Mesenchymal stem cell (in vitro differentiated cells and primary cell): Measurements from ENCODE around the gene FXYD5.

Source experiments
- DNase-seq: peaks from one replicate; pipeline ENCODE4 v3.0.0-alpha.2; 2013
- H2AFZ ChIP-seq: one replicate; pipeline ENCODE4 v1.6.1; 2013; ENCODE audit warnings: low read depth, mild to moderate bottlenecking, control low read depth, inconsistent platforms, low read length, moderate library complexity
- H2AK5ac ChIP-seq: 2 replicates; pipeline ENCODE4 v1.6.1; 2013; ENCODE audit warnings: low read length, moderate library complexity, mild to moderate bottlenecking, inconsistent platforms; ENCODE audit not compliant: severe bottlenecking
- H2BK120ac ChIP-seq: one replicate; pipeline ENCODE4 v1.6.1; 2013; ENCODE audit warnings: low read depth, mild to moderate bottlenecking, inconsistent platforms, low read length, moderate library complexity
- H2BK12ac ChIP-seq, 2 experiments: one replicate each; pipeline ENCODE4 v1.6.1; 2013; ENCODE audit warnings: inconsistent platforms in 2 of 2, low read length in 2 of 2, mild to moderate bottlenecking in 2 of 2, moderate library complexity in 2 of 2, control low read depth in 1 of 2
- H2BK15ac ChIP-seq: one replicate; pipeline ENCODE4 v1.6.1; 2013; ENCODE audit warnings: mild to moderate bottlenecking, low read depth, inconsistent platforms; ENCODE audit not compliant: poor library complexity, severe bottlenecking
- H2BK5ac ChIP-seq: 2 replicates; pipeline ENCODE4 v1.6.1; 2013; ENCODE audit warnings: low read depth, mild to moderate bottlenecking, low read length, control low read depth, inconsistent platforms; ENCODE audit not compliant: poor library complexity, severe bottlenecking
- H3K14ac ChIP-seq, 2 experiments: one replicate each; pipeline ENCODE4 v1.6.1; 2013; ENCODE audit warnings: inconsistent platforms in 2 of 2, low read length in 2 of 2, control low read depth in 1 of 2, mild to moderate bottlenecking in 1 of 2, moderate library complexity in 1 of 2
- H3K18ac ChIP-seq, 2 experiments: one replicate each; pipeline ENCODE4 v1.6.1; 2013; ENCODE audit warnings: inconsistent platforms in 2 of 2, low read length in 2 of 2, control low read depth in 1 of 2, low read depth in 1 of 2, mild to moderate bottlenecking in 1 of 2
- H3K23ac ChIP-seq, 2 experiments: one replicate each; pipeline ENCODE4 v1.6.1; 2013; ENCODE audit warnings: inconsistent platforms in 2 of 2, low read length in 2 of 2, mild to moderate bottlenecking in 2 of 2, moderate library complexity in 2 of 2, control low read depth in 1 of 2
- H3K27ac ChIP-seq: 2 replicates; pipeline ENCODE4 v1.5.1; 2013; ENCODE audit warnings: mild to moderate bottlenecking, moderate library complexity, low read length, control low read depth, inconsistent platforms; ENCODE audit not compliant: poor library complexity, severe bottlenecking
- H3K27me3 ChIP-seq, 2 experiments: 2 replicates each; pipeline versions ENCODE4 v1.6.1 to v1.7.0; 2013; ENCODE audit warnings: low read length in 2 of 2, mild to moderate bottlenecking in 2 of 2, moderate library complexity in 2 of 2, control low read depth in 1 of 2, inconsistent platforms in 1 of 2; ENCODE audit not compliant: control insufficient read depth in 1 of 2, insufficient read depth in 1 of 2
- H3K36me3 ChIP-seq, 2 experiments: 2 replicates each; pipeline versions ENCODE4 v1.6.1 to v1.7.0; 2013; ENCODE audit warnings: low read length in 2 of 2, control low read depth in 1 of 2, inconsistent platforms in 1 of 2, low read depth in 1 of 2, mild to moderate bottlenecking in 1 of 2; ENCODE audit not compliant: insufficient read depth in 2 of 2, control insufficient read depth in 1 of 2
- H3K4ac ChIP-seq, 2 experiments: one replicate each; pipeline ENCODE4 v1.6.1; 2013; ENCODE audit warnings: inconsistent platforms in 2 of 2, low read length in 2 of 2, mild to moderate bottlenecking in 2 of 2, moderate library complexity in 2 of 2, control low read depth in 1 of 2, low read depth in 1 of 2
- H3K4me1 ChIP-seq: 2 replicates; pipeline ENCODE4 v1.6.1; 2013; ENCODE audit warnings: low read depth, low read length, control low read depth; ENCODE audit not compliant: control insufficient read depth, insufficient read depth
- H3K4me2 ChIP-seq: 2 replicates; pipeline ENCODE4 v1.6.1; 2013; ENCODE audit warnings: low read length, mild to moderate bottlenecking, inconsistent platforms; ENCODE audit not compliant: poor library complexity, severe bottlenecking
- H3K4me3 ChIP-seq, 2 experiments: 2 replicates each; pipeline versions ENCODE4 v1.5.1 to v1.7.0; 2013; ENCODE audit warnings: low read length in 2 of 2, mild to moderate bottlenecking in 2 of 2, control low read depth in 1 of 2, low read depth in 1 of 2; ENCODE audit not compliant: insufficient read depth in 1 of 2
- H3K79me1 ChIP-seq: replicated peaks from 2 replicates; pipeline ENCODE4 v1.6.1; 2013; ENCODE audit warnings: mild to moderate bottlenecking, control low read depth, low read length, inconsistent platforms; ENCODE audit not compliant: poor library complexity, severe bottlenecking
- H3K9ac ChIP-seq: 2 replicates; pipeline ENCODE4 v1.7.0; 2013; ENCODE audit warnings: mild to moderate bottlenecking, low read length, moderate library complexity
- H3K9me3 ChIP-seq: 2 replicates; pipeline ENCODE4 v1.7.0; 2013; ENCODE audit warnings: mild to moderate bottlenecking, low read length; ENCODE audit not compliant: control insufficient read depth
- H4K8ac ChIP-seq: one replicate; pipeline ENCODE4 v1.6.1; 2013; ENCODE audit warnings: inconsistent platforms, mild to moderate bottlenecking, low read length, moderate library complexity
- H4K91ac ChIP-seq: one replicate; pipeline ENCODE4 v1.6.1; 2013; ENCODE audit warnings: mild to moderate bottlenecking, low read length, inconsistent platforms
- WGBS: methylation state at CpG from one replicate; pipeline ENCODE4 v1.1.7; 2013; ENCODE audit warnings: mixed read lengths; 5-methylcytosine and 5-hydroxymethylcytosine counted together

The FXYD5 gene

GRCh38 chr19:35116072-35116801, 38.3 kb upstream of the FXYD5 start:
- H3K27ac ChIP-seq = no peak overlapping the region
- no peak overlapping the region for H2AK5ac ChIP-seq
- H3K27me3 ChIP-seq = peaks cover 6 to 24% of the 10 kb centered on the region in 2 experiments
- H2BK12ac ChIP-seq = no peak overlapping the region
- no peak overlapping the region for H4K91ac ChIP-seq
- H3K4me1 ChIP-seq = no peaks in the 10 kb centered on the region
- no peak overlapping the region for H3K4ac ChIP-seq
- H3K9me3 ChIP-seq = no peaks in the 10 kb centered on the region
- H2BK120ac ChIP-seq = no peak overlapping the region
- no peak overlapping the region for H2BK5ac ChIP-seq
- no peak overlapping the region for H2AFZ ChIP-seq
- no peak overlapping the region for H3K4me3 ChIP-seq
- H3K14ac ChIP-seq = no peak overlapping the region
- H3K9ac ChIP-seq = no peak overlapping the region
- no peak overlapping the region for H3K4me2 ChIP-seq
- WGBS = 77% methylated on average over 12 of the region's 13 CpGs
- no peak for DNase-seq
- no peaks in the 10 kb centered on the region for H3K36me3 ChIP-seq
- no peaks in the 10 kb centered on the region for H3K79me1 ChIP-seq
- H3K23ac ChIP-seq = no peak overlapping the region
- no peak overlapping the region for H2BK15ac ChIP-seq
- H4K8ac ChIP-seq = no peak overlapping the region
- no peak overlapping the region for H3K18ac ChIP-seq

DNA sequence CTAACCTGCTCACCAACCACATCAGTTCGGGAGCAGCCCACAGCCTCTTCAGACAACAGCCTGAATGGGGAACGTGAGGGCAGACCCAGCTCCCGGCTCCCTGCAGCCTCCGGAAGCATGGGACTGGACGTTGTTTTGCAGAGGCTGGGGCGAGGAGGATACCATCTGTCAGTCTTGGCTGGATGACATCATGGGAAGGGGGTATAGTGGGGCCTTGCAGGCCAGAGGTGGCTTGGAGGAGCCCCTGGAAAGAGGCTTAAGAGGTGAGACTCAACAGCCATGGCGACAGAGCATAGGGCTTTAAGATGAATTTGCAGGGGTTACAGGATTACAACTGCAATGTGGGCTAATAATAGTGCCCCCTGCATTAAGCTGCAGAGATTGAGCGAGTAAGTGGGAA, 37.4 kb upstream of the FXYD5 start:
- Histone ChIP-seq H3K14ac (no peak overlapping the region), H2BK120ac (no peak overlapping the region), H2AK5ac (no peak overlapping the region), H3K27ac (no peak overlapping the region), H3K27me3 (peaks cover 6 to 24% of the 10 kb centered on the region in 2 experiments), H3K79me1 (no peaks in the 10 kb centered on the region), H3K4me1 (no peaks in the 10 kb centered on the region), H3K4me3 (no peak overlapping the region), H3K4me2 (no peak overlapping the region), H4K91ac (no peak overlapping the region), H2BK5ac (no peak overlapping the region), H2AFZ (no peak overlapping the region), H2BK12ac (no peak overlapping the region), H3K4ac (no peak overlapping the region), H3K36me3 (no peaks in the 10 kb centered on the region), H3K9me3 (no peaks in the 10 kb centered on the region), H3K9ac (no peak overlapping the region), H3K18ac (no peak overlapping the region), H3K23ac (no peak overlapping the region), H2BK15ac (no peak overlapping the region), H4K8ac (no peak overlapping the region)
- 72% methylated on average over 8 of the region's 8 CpGs for WGBS
- DNase-seq = no peak

- Histone ChIP-seq H2AK5ac (no peak overlapping the region), H3K27me3 (peaks cover 6 to 24% of the 10 kb centered on the region in 2 experiments), H3K14ac (no peak overlapping the region), H3K4me2 (no peak overlapping the region), H3K9ac (no peak overlapping the region), H3K23ac (no peak overlapping the region), H2BK12ac (no peak overlapping the region), H4K91ac (no peak overlapping the region), H4K8ac (no peak overlapping the region), H3K4ac (no peak overlapping the region), H2BK5ac (no peak overlapping the region), H3K18ac (no peak overlapping the region), H3K27ac (no peak overlapping the region), H2BK120ac (no peak overlapping the region), H3K36me3 (no peaks in the 10 kb centered on the region), H2AFZ (no peak overlapping the region), H3K4me1 (peaks cover 2% of the 10 kb centered on the region), H3K4me3 (no peak overlapping the region), H3K79me1 (no peaks in the 10 kb centered on the region), H2BK15ac (no peak overlapping the region), H3K9me3 (no peaks in the 10 kb centered on the region)
- no peak for DNase-seq
- whole genome bisulfite sequencing = 83% methylated on average over 11 of the region's 11 CpGs
These were observed 36.7 kb upstream of the FXYD5 start for GRCh38 chr19:35117799-35118198.

GRCh38 chr19:35118268-35119020, 36.1 kb upstream of the FXYD5 start:
- Histone ChIP-seq H3K14ac (no peak overlapping the region), H2BK15ac (no peak overlapping the region), H4K91ac (no peak overlapping the region), H3K36me3 (no peaks in the 10 kb centered on the region), H3K27me3 (peaks cover 6 to 20% of the 10 kb centered on the region in 2 experiments), H3K4ac (no peak overlapping the region), H3K23ac (no peak overlapping the region), H3K4me3 (no peak overlapping the region), H2BK12ac (no peak overlapping the region), H2BK5ac (no peak overlapping the region), H2BK120ac (no peak overlapping the region), H3K4me1 (peaks cover 3% of the 10 kb centered on the region), H2AFZ (no peak overlapping the region), H3K79me1 (no peaks in the 10 kb centered on the region), H3K9me3 (no peaks in the 10 kb centered on the region), H3K18ac (no peak overlapping the region), H4K8ac (no peak overlapping the region), H2AK5ac (no peak overlapping the region), H3K4me2 (no peak overlapping the region), H3K9ac (no peak overlapping the region), H3K27ac (no peak overlapping the region)
- DNase-seq = no peak
- whole genome bisulfite sequencing = 87% methylated on average over 9 of the region's 13 CpGs
